Urinary bladder (tissue), 4 donors: ENCODE data around the gene SKI. TPM values are rescaled to one million over a fixed set of nuclear protein-coding genes. Genes with fewer than 3 reads are reported as not detected.

ENCODE experiments used
- DNase-seq: peaks from one replicate; pipeline ENCODE4 v3.0.0-alpha.2; 2015; ENCODE audit errors: extremely low spot score
- H3K27ac ChIP-seq: one replicate; pipeline ENCODE4 v1.5.1; 2013; ENCODE audit warnings: low read depth, mild to moderate bottlenecking, moderate library complexity
- H3K36me3 ChIP-seq: one replicate; pipeline ENCODE4 v1.6.1; 2013; ENCODE audit warnings: mild to moderate bottlenecking, moderate library complexity; ENCODE audit not compliant: insufficient read depth
- H3K4me1 ChIP-seq: one replicate; pipeline ENCODE4 v1.6.1; 2013; ENCODE audit warnings: mild to moderate bottlenecking, moderate library complexity; ENCODE audit not compliant: insufficient read depth
- H3K4me3 ChIP-seq: one replicate; pipeline ENCODE4 v1.5.1; 2013; ENCODE audit warnings: low read depth, low read length
- WGBS: extraction: QIAGEN DNeasy Blood & Tissue Kit; methylation state at CpG from one replicate; pipeline ENCODE4 v1.1.7; 2013; 5-methylcytosine and 5-hydroxymethylcytosine counted together
- polyA plus RNA-seq: library from polyadenylated mRNA; stranded (reverse); fragments of 200-250 nt; gene quantifications from one replicate; pipeline ENCODE4 v1.2.3, GENCODE V29; 2013
- total RNA-seq: library from RNA; depleted of rRNA; stranded (reverse); fragments of >200 nt; gene quantifications from one replicate; pipeline ENCODE4 v1.2.3, GENCODE V29; 2014
- donor health status: healthy with polysubstance abuse.
- donor health status: healthy.

The SKI gene
- total and polyA plus RNA-seq, 2 donors, result 27.8 to 60.5 TPM

- Histone ChIP-seq H3K27ac (no peak overlapping the region), H3K4me1 (peaks cover 2% of the 10 kb centered on the region), H3K36me3 (no peaks in the 10 kb centered on the region), H3K4me3 (no peak overlapping the region)
- DNase-seq, result no peak
- WGBS, result 77% methylated on average over 12 of the region's 12 CpGs
Measured at GRCh38 chr1:2298685-2299084, 70.6 kb downstream of the SKI start.

- H3K27ac ChIP-seq, result no peak overlapping the region
- DNase-seq, result no peak
- 32% methylated on average over 24 of the region's 24 CpGs for WGBS
- H3K4me1 ChIP-seq, result peaks cover 2% of the 10 kb centered on the region
- H3K36me3 ChIP-seq, result no peaks in the 10 kb centered on the region
- H3K4me3 ChIP-seq, result no peak overlapping the region
Measured at GRCh38 chr1:2299131-2299627, 71.1 kb downstream of the SKI start.

DNA sequence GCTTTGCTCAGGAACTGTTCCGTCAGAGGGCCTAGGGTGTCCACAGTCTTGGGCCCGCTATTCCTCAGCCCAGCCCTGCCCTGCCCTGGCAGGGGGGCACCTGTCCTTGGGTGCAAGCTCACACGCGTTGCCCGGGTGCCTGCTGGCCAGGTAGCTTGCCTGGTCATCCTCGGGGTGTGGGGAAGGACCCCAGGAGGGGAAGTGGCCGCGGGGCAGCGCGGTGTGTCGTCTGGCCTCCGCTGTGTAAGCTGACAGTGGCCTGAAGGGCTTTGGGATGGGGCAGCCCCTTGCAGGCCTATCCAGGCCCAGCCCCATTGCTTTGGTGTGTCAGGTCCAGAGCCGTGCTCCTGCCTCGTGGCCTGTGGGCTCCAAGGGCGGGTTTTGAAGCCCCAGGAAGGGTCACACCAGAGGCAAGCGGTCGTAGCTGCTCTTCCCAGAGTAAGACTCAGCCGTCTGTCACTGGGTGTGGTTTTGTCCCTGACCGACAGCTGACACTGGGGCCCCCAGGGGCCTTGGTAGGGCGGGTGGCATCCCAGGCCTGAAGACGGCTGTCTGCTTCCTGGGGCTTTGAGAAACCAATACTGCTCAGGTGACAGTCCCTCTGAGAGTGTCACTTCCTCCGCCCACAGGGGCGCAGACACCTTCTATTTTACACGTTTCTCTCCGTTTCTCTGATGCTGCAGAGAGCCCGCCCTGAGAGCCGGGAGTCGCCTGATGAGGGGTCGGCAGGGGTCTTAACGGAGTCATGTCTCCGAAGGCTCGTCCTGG, 72.1 kb downstream of the SKI start:
- H3K4me1 ChIP-seq, result peaks cover 2% of the 10 kb centered on the region
- H3K36me3 ChIP-seq, result no peaks in the 10 kb centered on the region
- peak overlapping the region; percentile 18 for H3K27ac ChIP-seq
- peak overlapping the region; percentile 6 for H3K4me3 ChIP-seq
- WGBS, result 66% methylated on average over 32 of the region's 32 CpGs
- no peak for DNase-seq

DNA sequence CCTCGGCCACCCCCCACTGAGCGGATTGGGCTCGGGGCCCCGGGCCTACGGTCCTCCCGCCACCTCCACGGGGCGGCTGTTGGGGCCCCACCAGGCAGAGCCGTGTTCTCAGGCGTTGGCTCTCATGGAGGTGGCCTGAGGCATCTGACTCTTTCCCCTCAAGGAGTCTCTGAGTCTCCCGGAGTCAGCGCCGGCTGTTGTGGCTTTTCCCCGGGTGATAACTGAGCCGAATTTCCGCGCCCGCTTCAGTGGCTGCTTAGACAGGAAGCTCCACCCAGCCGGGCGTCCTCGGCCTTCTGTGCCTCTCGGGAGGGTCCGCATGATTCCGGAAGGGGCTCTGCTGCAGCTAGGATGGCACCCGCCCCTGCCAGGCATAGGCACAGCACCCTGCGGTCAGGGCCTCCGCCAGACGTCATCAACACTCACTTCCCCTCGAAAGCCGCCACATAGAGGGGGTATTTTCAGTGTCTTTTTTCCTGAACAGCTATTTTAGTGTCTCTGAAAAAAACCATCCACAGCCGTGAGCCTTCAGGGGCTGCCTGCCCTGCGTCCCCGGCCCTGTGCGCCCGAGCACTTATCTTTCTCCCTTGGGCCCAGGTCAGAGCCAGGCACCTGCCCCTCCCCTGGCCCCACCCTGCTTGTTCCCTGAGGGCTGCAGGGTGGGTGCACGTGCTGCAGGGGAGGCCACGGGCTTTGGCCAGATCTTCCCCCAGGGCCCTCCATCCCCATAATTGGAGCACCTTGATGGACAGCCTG, 72.9 kb downstream of the SKI start:
- Histone ChIP-seq H3K36me3 (no peaks in the 10 kb centered on the region), H3K4me3 (peak overlapping the region; percentile 6), H3K27ac (peak overlapping the region; percentile 18), H3K4me1 (peaks cover 2% of the 10 kb centered on the region)
- DNase-seq, result no peak
- WGBS, result 25% methylated on average over 37 of the region's 37 CpGs

- WGBS, result 77% methylated on average over 17 of the region's 17 CpGs
- Histone ChIP-seq H3K27ac (no peak overlapping the region), H3K4me1 (peaks cover 2% of the 10 kb centered on the region), H3K36me3 (peaks cover 2% of the 10 kb centered on the region), H3K4me3 (no peak overlapping the region)
- no peak for DNase-seq
Measured at GRCh38 chr1:2301607-2302291, 73.6 kb downstream of the SKI start.

GRCh38 chr1:2302292-2302925, 74.3 kb downstream of the SKI start:
- Histone ChIP-seq H3K4me3 (no peak overlapping the region), H3K4me1 (peaks cover 2% of the 10 kb centered on the region), H3K36me3 (peaks cover 7% of the 10 kb centered on the region), H3K27ac (no peak overlapping the region)
- no peak for DNase-seq
- 88% methylated on average over 24 of the region's 24 CpGs for WGBS

DNA sequence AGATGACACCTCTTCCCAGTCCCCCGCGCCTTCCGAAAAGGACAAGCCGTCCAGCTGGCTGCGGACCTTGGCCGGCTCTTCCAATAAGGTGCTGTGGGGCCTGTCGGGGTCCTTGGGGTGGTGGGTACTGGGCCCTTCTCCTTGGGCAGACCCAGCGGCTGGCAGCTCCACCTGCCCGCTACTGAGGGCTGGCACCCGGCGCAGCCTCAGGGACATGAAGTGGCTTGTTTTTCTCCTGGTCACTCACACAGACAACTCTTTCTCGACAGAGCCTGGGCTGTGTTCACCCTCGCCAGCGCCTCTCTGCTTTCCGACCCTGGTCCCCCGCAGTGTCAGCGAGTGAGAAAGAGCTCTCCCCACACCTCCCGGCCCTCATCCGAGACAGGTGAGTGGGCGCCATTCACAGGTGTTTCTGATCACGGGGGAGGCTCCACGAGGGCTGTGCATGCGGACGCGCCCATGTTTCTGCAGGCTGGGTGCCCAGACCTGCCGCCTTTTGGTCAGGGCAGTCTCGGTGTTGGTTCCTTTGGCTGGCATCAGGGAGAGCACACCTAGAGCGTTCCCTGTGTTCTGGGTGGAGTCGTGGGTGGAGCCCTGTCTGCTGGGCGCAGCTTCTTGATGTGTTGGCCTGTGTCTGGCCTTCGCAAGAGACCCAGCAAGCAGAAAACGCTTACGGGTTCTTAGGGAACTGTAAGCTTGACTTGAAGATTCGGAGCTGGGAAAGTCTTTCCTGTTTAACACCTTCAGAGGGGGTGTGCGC, 75.1 kb downstream of the SKI start:
- H3K4me1 ChIP-seq, result peaks cover 2% of the 10 kb centered on the region
- no peak for DNase-seq

DNA sequence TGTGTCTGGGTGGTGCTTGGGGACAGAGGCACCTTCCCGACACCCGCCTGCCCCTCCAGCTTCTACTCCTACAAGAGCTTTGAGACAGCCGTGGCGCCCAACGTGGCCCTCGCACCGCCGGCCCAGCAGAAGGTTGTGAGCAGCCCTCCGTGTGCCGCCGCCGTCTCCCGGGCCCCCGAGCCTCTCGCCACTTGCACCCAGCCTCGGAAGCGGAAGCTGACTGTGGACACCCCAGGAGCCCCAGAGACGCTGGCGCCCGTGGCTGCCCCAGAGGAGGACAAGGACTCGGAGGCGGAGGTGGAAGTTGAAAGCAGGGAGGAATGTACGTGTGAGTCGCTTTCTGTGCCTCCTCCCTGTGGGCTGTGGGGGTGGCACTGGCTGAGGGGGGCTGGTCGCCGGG, 75.7 kb downstream of the SKI start:
- no peak overlapping the region for H3K4me3 ChIP-seq
- 93% methylated on average over 26 of the region's 26 CpGs for WGBS
- H3K27ac ChIP-seq, result no peak overlapping the region
- no peak for DNase-seq
- H3K36me3 ChIP-seq, result peaks cover 7% of the 10 kb centered on the region
- peaks cover 2% of the 10 kb centered on the region for H3K4me1 ChIP-seq

More for the DNA sequence above, 75.1 kb downstream of the SKI start:
- H3K27ac ChIP-seq, result no peak overlapping the region
- no peak overlapping the region for H3K4me3 ChIP-seq
- WGBS, result 87% methylated on average over 35 of the region's 35 CpGs
- peaks cover 7% of the 10 kb centered on the region for H3K36me3 ChIP-seq

- no peak for DNase-seq
- WGBS, result 91% methylated on average over 22 of the region's 22 CpGs
- no peak overlapping the region for H3K27ac ChIP-seq
- H3K36me3 ChIP-seq, result peaks cover 7% of the 10 kb centered on the region
- H3K4me3 ChIP-seq, result no peak overlapping the region
- peaks cover 2% of the 10 kb centered on the region for H3K4me1 ChIP-seq
Measured at GRCh38 chr1:2304282-2304681, 76.2 kb downstream of the SKI start.

DNA sequence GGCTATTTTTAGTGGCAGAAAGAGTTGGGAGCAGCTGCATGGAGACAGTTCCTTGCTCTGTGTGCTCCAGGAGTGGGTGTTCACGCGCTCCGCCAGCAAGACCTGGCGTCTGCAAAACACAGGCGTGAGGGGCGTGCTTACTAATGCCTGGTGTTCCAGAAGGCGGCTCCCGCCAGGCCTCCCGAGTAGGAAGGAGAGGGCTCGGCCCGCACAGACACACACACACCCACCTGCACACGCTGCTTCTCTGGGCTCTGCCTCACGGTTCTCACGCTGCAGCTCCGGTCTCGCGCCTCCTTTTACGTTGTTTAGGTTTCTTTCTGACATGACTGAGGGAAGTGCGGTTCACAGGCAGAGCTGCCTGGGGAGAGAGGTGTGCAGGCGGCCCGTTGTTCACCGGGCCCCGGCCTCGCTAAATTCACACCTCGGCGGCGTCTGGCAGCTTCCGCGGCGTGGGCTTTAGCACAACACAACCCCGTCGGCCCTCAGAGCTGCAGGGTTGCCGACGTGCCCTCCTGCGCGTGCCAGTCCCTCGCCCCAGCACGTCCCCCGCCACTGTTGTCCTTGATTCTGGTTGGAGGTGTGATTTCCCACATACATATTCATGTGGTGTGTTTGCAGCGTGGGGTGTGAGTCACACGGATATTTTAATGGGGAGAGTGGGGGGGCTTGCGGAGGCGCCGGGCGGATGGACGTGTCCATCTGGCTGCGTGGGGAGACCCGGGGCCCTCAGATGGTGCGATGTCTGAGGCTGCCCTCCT, 77.0 kb downstream of the SKI start:
- peaks cover 2% of the 10 kb centered on the region for H3K4me1 ChIP-seq
- H3K4me3 ChIP-seq, result no peak overlapping the region
- no peak for DNase-seq
- peaks cover 7% of the 10 kb centered on the region for H3K36me3 ChIP-seq
- no peak overlapping the region for H3K27ac ChIP-seq
- 74% methylated on average over 49 of the region's 49 CpGs for WGBS

DNA sequence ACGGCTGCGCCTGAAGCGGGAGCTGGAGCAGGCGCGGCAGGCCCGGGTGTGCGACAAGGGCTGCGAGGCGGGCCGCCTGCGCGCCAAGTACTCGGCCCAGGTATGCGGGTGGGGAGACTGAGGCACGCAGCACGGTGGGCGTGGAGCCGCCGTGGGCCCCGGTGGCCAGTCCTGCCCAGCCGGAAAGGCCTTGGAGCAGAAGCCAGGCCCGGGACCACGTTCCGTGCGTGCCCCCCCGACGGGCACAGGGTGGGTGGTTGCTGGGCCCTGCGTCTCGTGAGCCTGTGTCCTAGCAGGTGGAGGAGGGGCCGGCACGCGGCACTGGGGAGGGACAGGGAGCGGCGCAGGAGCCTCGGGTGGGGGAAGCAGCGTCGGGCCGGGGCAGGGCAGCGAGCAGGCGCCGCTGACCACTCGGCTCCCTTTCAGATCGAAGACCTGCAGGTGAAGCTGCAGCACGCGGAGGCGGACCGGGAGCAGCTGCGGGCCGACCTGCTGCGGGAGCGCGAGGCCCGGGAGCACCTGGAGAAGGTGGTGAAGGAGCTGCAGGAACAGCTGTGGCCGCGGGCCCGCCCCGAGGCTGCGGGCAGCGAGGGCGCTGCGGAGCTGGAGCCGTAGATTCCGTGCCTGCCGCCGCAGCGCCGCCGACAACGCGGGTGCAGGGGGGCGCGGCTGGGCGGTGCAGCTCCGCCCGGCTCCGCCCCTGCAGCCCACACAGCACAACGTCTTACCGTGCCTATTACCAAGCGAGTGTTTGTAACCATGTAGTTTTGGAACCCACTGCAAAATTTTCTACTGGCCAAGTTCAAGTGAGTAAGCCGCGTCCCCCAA, 78.2 kb downstream of the SKI start:
- no peak for DNase-seq
- peaks cover 7% of the 10 kb centered on the region for H3K36me3 ChIP-seq
- WGBS, result 85% methylated on average over 81 of the region's 81 CpGs
- no peak overlapping the region for H3K4me3 ChIP-seq
- H3K27ac ChIP-seq, result no peak overlapping the region
- no peaks in the 10 kb centered on the region for H3K4me1 ChIP-seq
